Measurements from ENCODE around the gene RERE. TPM values are rescaled to one million over a fixed set of nuclear protein-coding genes. Genes with fewer than 3 reads are reported as not detected.

RERE gene
- total RNA-seq, 4 donors from 2014 or later = 51.2 to 1,226 (median 253) TPM

GRCh38 chr1:8646996-8647395 is 170.4 kb downstream of the RERE start:
- no peaks in the 10 kb centered on the region for H3K9me3 ChIP-seq
- DNase-seq = no peak
- H3K27ac ChIP-seq = no peak overlapping the region
- TF ChIP-seq POLR2A (IDR thresholded peaks at IDR 0.05) = no peak
- TF ChIP-seq CTCF (IDR thresholded peaks at IDR 0.05) = no peak
- intact Hi-C loops (cut with DNase I; ENCODE audit: low total_unique reads) = no loop called here
- no peaks in the 10 kb centered on the region for H3K27me3 ChIP-seq
- peaks cover 0 to 4% of the 10 kb centered on the region in 2 donors for H3K4me1 ChIP-seq
- H3K36me3 ChIP-seq = no peaks in the 10 kb centered on the region
- no peak overlapping the region for H3K4me3 ChIP-seq

- no peaks in the 10 kb centered on the region for H3K27me3 ChIP-seq
- no peak for DNase-seq
- no peaks in the 10 kb centered on the region for H3K36me3 ChIP-seq
- no peaks in the 10 kb centered on the region for H3K9me3 ChIP-seq
- H3K4me1 ChIP-seq = peaks cover 0 to 3% of the 10 kb centered on the region in 2 donors
- H3K27ac ChIP-seq = no peak overlapping the region
- intact Hi-C loops (cut with DNase I; ENCODE audit: low total_unique reads) = no loop called here
- TF ChIP-seq CTCF (IDR thresholded peaks at IDR 0.05) (no peak), POLR2A (IDR thresholded peaks at IDR 0.05) (no peak)
- H3K4me3 ChIP-seq = no peak overlapping the region
Measured at GRCh38 chr1:8646189-8646588, 171.3 kb downstream of the RERE start.

GRCh38 chr1:8643542-8644536 is 173.6 kb downstream of the RERE start:
- Histone ChIP-seq H3K27ac (no peak overlapping the region), H3K4me1 (peaks cover 0 to 3% of the 10 kb centered on the region in 2 donors), H3K9me3 (no peaks in the 10 kb centered on the region), H3K4me3 (no peak overlapping the region), H3K27me3 (no peaks in the 10 kb centered on the region), H3K36me3 (no peaks in the 10 kb centered on the region)
- no peak for DNase-seq
- TF ChIP-seq POLR2A (IDR thresholded peaks at IDR 0.05) (no peak), CTCF (IDR thresholded peaks at IDR 0.05) (no peak)
- intact Hi-C loops (cut with DNase I; ENCODE audit: low total_unique reads) = no loop called here

- H3K9me3 ChIP-seq = no peaks in the 10 kb centered on the region
- no peaks in the 10 kb centered on the region for H3K36me3 ChIP-seq
- intact Hi-C loops (cut with DNase I; ENCODE audit: low total_unique reads) = no loop called here
- no peak overlapping the region for H3K4me3 ChIP-seq
- H3K27ac ChIP-seq = no peak overlapping the region
- H3K4me1 ChIP-seq = no peaks in the 10 kb centered on the region
- no peaks in the 10 kb centered on the region for H3K27me3 ChIP-seq
- DNase-seq = no peak
- TF ChIP-seq POLR2A (IDR thresholded peaks at IDR 0.05) (no peak), CTCF (IDR thresholded peaks at IDR 0.05) (no peak)
Measured at GRCh38 chr1:8642114-8642513, 175.3 kb downstream of the RERE start.

GRCh38 chr1:8641377-8641997 is 176.0 kb downstream of the RERE start:
- Histone ChIP-seq H3K9me3 (no peaks in the 10 kb centered on the region), H3K36me3 (no peaks in the 10 kb centered on the region), H3K27me3 (no peaks in the 10 kb centered on the region), H3K27ac (no peak overlapping the region), H3K4me1 (no peaks in the 10 kb centered on the region), H3K4me3 (no peak overlapping the region)
- no peak for DNase-seq
- intact Hi-C loops (cut with DNase I; ENCODE audit: low total_unique reads) = no loop called here
- TF ChIP-seq POLR2A (IDR thresholded peaks at IDR 0.05) (no peak), CTCF (IDR thresholded peaks at IDR 0.05) (no peak)

Measured in uterus (tissue), 4 donors.